Dedifferentiated amniotic fluid mesenchymal stem cell (primary cell): Measurements from ENCODE around the gene TSPAN18.

Experiments
- DNase-seq: peaks from one replicate; pipeline ENCODE4 v3.0.0-alpha.2; 2016; ENCODE audit errors: extremely low spot score

The TSPAN18 gene

GRCh38 chr11:44942029-44942955, 215.5 kb downstream of the TSPAN18 start:
- no peak for DNase-seq

- no peak for DNase-seq
These were observed 216.4 kb downstream of the TSPAN18 start for GRCh38 chr11:44943118-44943517.

- no peak for DNase-seq
These were observed 216.9 kb downstream of the TSPAN18 start for GRCh38 chr11:44943696-44944095.

- DNase-seq = no peak
These were observed 217.6 kb downstream of the TSPAN18 start for GRCh38 chr11:44944181-44944852.

GRCh38 chr11:44944853-44945235, 218.1 kb downstream of the TSPAN18 start:
- no peak for DNase-seq

- DNase-seq = no peak
These were observed 218.9 kb downstream of the TSPAN18 start for GRCh38 chr11:44945666-44946065.

- DNase-seq = no peak
These were observed 219.5 kb downstream of the TSPAN18 start for GRCh38 chr11:44946263-44946662.

- no peak for DNase-seq
These were observed 220.4 kb downstream of the TSPAN18 start for GRCh38 chr11:44947114-44947513.

GRCh38 chr11:44948155-44948554, 221.4 kb downstream of the TSPAN18 start:
- no peak for DNase-seq

GRCh38 chr11:44949160-44950030, 222.6 kb downstream of the TSPAN18 start:
- no peak for DNase-seq

GRCh38 chr11:44950031-44950624, 223.4 kb downstream of the TSPAN18 start:
- no peak for DNase-seq

- peak; percentile 52 for DNase-seq
These were observed 224.1 kb downstream of the TSPAN18 start, which contains the start of gene TP53I11 for GRCh38 chr11:44950625-44951476. TSS of gene TP53I11 (minus strand) at chr11:44950883. CDS start at chr11:44938335, 12,548 bp downstream.

- no peak for DNase-seq
These were observed 225.3 kb downstream of the TSPAN18 start for GRCh38 chr11:44952082-44952481.

- no peak for DNase-seq
These were observed 225.9 kb downstream of the TSPAN18 start for GRCh38 chr11:44952500-44953260.

- DNase-seq = no peak
These were observed 227.5 kb downstream of the TSPAN18 start for GRCh38 chr11:44954051-44954906.

GRCh38 chr11:44955015-44955738, 228.4 kb downstream of the TSPAN18 start:
- DNase-seq = peak; percentile 19

- no peak for DNase-seq
These were observed 230.3 kb downstream of the TSPAN18 start for GRCh38 chr11:44957040-44957515.
